Brain microvascular endothelial cell (primary cell): ENCODE data around the gene LYST.

ENCODE experiments used
- DNase-seq: peaks from one replicate; pipeline ENCODE4 v3.0.0-alpha.2; 2020
- H3K27ac ChIP-seq: fragments of 250-450 bp; sonication (Bioruptor Pico); 2 replicates; pipeline ENCODE4 v1.5.1; 2020; ENCODE audit warnings: mild to moderate bottlenecking, moderate library complexity
- H3K27me3 ChIP-seq: fragments of 250-450 bp; sonication (Bioruptor Pico); replicated peaks from 2 replicates; pipeline ENCODE4 v1.5.1; 2020; ENCODE audit warnings: mild to moderate bottlenecking
- H3K36me3 ChIP-seq: fragments of 250-450 bp; sonication (Bioruptor Pico); replicated peaks from 2 replicates; pipeline ENCODE4 v1.5.1; 2020; ENCODE audit warnings: mild to moderate bottlenecking
- H3K4me3 ChIP-seq: 2 replicates; pipeline ENCODE4 v1.5.1; 2011; ENCODE audit warnings: low read depth, mild to moderate bottlenecking, control low read depth, low read length, moderate library complexity
- in situ Hi-C: cut with HindIII; loops from 2 replicates; pipeline ENCODE4 v1.10.0; 2017; ENCODE audit warnings: low sequenced_read_pairs, low pct_ligation_motif_present
- TF ChIP-seq, protein P1 (sequence below): IDR thresholded peaks from 2 replicates; pipeline ENCODE4 v1.5.1; 2011; ENCODE audit warnings: low read depth, mild to moderate bottlenecking, moderate library complexity, low read length, control low read depth, inconsistent platforms; ENCODE audit errors: missing control alignments

The LYST gene

DNA sequence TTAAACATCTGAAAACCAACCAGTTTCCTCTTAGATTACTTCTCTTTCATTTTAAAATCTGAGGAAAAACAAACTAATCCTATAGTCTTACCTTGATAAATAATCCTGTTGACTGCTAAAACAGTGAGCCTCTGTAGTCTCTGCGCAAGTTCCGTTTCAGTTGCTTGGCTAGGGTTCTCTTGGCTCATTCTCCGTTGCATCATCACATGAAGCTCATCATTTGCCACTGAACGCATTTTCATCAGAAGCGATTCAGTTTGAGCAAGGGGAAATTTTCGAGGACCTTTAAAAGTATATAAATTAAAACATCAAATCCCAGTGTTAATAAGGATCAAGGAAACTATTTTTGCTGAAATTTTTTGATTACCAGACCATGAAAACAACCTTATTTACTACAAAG, 120.5 kb downstream of the LYST start:
- TF ChIP-seq, protein P1, sequence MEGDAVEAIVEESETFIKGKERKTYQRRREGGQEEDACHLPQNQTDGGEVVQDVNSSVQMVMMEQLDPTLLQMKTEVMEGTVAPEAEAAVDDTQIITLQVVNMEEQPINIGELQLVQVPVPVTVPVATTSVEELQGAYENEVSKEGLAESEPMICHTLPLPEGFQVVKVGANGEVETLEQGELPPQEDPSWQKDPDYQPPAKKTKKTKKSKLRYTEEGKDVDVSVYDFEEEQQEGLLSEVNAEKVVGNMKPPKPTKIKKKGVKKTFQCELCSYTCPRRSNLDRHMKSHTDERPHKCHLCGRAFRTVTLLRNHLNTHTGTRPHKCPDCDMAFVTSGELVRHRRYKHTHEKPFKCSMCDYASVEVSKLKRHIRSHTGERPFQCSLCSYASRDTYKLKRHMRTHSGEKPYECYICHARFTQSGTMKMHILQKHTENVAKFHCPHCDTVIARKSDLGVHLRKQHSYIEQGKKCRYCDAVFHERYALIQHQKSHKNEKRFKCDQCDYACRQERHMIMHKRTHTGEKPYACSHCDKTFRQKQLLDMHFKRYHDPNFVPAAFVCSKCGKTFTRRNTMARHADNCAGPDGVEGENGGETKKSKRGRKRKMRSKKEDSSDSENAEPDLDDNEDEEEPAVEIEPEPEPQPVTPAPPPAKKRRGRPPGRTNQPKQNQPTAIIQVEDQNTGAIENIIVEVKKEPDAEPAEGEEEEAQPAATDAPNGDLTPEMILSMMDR = no peak
- no peak overlapping the region for H3K27ac ChIP-seq
- H3K27me3 ChIP-seq = no peaks in the 10 kb centered on the region
- in situ Hi-C loops = no loop called here
- DNase-seq = no peak
- H3K4me3 ChIP-seq = no peak overlapping the region
- no peaks in the 10 kb centered on the region for H3K36me3 ChIP-seq

DNA sequence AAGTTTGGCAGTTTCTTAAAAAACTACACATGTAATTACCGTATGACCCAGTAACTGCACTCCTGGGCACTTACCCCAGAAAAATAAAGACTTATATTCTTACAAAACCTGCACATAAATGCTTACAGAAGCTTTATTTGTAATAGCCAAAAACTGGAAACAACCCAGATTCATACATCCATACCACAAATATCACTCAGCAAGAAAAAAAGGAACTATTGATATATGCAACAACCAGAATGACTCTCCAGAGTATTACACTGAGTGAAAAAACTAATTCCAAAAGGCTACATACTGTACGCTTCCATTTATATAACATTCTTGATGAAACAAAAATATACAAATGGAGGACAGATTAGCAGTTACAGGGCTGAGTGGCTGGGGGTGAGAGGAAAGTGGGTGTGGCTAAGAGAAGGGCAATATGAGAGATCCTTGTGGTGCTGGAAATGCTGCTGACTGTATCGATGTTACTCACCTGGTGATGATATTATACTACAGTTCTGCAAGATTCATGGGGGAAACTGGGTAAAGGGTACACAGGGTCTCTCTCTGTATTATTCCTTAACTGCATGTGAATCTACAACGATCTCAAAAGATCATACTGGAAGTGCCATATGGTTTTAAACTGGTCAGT, 121.1 kb downstream of the LYST start:
- Histone ChIP-seq H3K4me3 (no peak overlapping the region), H3K27ac (no peak overlapping the region), H3K27me3 (no peaks in the 10 kb centered on the region), H3K36me3 (no peaks in the 10 kb centered on the region)
- DNase-seq = no peak
- TF ChIP-seq, protein P1 = no peak
- in situ Hi-C loops = no loop called here

DNA sequence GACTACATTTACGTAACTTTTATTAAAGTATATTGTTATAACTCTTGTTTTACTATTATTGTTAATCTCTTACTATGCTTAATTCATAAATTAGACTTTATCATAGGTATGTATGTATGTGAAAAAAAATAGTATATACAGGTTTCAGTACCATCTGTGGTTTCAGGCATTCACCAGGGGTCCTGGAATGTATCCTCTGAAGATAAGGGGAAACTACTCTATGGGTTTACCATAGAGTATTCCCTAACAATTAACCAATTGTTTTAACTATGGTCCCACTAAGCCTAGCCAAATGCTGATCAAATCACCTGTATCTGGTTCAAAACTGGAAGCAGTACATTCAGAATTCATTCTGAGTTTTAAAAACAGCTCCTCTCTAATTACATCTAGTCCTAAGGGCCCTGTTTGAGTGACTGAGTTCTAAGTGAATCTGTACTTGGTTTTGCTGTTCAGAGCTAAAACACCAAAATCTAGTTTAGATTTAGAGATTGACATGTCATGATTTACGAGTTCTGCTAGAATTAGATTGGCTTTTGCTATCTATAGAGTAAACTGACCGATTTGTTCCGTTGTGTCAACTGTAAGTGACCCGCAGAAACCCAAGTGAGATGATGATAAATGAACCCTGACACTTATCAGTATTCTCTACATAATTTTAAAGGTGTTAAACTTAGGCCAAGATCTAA, 123.6 kb downstream of the LYST start:
- no peaks in the 10 kb centered on the region for H3K36me3 ChIP-seq
- no peak for DNase-seq
- TF ChIP-seq, protein P1 = no peak
- H3K27ac ChIP-seq = no peak overlapping the region
- H3K4me3 ChIP-seq = no peak overlapping the region
- H3K27me3 ChIP-seq = no peaks in the 10 kb centered on the region
- in situ Hi-C loops = no loop called here

DNA sequence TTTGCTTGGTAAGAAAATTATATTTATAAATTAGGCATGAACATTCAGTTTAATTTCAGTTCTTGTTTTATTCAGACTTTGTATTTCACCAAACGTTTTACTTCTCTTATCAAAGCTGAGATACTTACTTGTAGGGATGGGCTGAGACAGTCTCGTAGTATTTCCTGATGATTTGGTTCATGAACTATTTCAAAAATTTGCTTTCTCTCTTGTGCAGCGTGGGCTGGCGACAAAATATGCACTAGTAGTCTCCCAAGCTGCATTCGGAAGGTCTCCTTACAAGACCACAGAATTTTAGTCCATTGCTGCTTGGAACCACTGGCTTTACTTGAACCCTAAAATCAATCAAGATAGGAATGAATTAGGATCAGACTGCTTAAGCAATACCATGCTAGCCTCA, 125.4 kb downstream of the LYST start:
- Histone ChIP-seq H3K27me3 (no peaks in the 10 kb centered on the region), H3K4me3 (no peak overlapping the region), H3K27ac (peak overlapping the region; percentile 53), H3K36me3 (no peaks in the 10 kb centered on the region)
- TF ChIP-seq, protein P1 = no peak
- in situ Hi-C loops = no loop called here
- DNase-seq = peak; percentile 86

DNA sequence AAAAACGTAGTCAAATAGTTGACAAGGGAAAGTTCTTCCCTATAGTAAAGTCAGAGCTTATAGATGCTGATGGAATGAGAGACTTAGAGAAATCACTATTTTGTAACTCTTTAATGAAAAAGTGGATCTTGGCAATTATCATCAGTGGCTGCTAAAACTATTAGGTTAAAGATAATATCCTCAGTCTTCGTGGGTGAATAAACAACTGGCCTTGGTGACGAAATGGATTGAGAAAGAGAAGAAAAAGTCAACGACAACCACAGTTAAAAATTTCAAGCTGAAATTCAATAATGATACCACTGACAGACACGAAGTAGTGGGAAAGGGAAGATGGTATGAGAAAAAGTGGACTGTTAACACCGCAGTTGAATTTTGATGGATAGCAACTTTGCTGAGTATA, 127.1 kb downstream of the LYST start:
- Histone ChIP-seq H3K4me3 (no peak overlapping the region), H3K27me3 (no peaks in the 10 kb centered on the region), H3K27ac (peak overlapping the region; percentile 36), H3K36me3 (no peaks in the 10 kb centered on the region)
- no peak for DNase-seq
- TF ChIP-seq, protein P1 = no peak
- in situ Hi-C loops = no loop called here
